GM12872 (cell line): Measurements from ENCODE around the gene UXT.

Experiments used
- CTCF ChIP-seq: IDR thresholded peaks from 3 replicates; pipeline ENCODE4 v1.5.1; 2011; ENCODE audit warnings: low read depth, mild to moderate bottlenecking, low read length, moderate library complexity; ENCODE audit not compliant: insufficient read depth

The UXT gene

DNA sequence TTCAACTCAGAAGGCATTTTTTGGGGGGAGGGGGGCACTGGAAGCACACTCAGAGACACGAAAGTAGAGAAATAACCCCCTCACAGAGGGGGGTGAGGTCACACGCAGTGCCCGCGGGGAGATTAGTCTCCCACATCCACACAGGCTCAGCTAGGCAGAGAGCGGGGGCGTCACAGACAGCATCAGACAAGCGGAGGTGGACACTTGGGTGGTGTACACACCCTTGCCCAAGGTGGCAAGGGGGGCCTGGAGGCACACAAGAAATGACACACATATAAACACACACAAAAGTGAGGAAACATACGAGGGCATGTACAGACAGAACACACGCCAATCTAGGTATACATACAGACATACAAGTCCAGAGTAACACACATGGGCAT, 38.7 kb downstream of the UXT start:
- no peak for TF ChIP-seq CTCF

GRCh38 chrX:47619486-47620302, 39.3 kb downstream of the UXT start, which contains the start of gene SYN1:
TSS of gene SYN1 (minus strand) at chrX:47619857. CDS start at chrX:47619728, 129 bp downstream.
- no peak; the same call in 2 of the 3 replicates for TF ChIP-seq CTCF

- no peak for TF ChIP-seq CTCF
These were observed 40.0 kb downstream of the UXT start for GRCh38 chrX:47618923-47619485.

DNA sequence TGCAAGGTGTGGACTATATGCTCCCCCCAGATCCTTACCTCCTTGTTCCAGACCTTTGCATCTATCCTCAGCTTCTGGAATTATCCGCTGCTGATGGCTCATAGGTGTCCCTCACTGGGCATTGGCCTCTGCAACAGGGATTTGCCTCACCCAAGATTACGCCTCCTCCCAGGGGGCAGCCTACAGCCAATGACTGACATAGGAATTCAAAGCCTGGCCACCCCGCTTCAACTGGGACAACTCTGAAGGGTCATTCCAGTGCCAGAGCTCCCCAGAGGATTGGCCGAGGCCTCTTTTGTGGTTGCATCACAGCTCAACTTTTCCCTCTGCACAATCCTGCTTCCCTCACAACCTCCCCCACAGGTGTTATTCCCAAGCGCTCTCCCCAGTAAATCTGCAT, 44.4 kb downstream of the UXT start:
- no peak for TF ChIP-seq CTCF

GRCh38 chrX:47613082-47613481, 45.9 kb downstream of the UXT start:
- TF ChIP-seq CTCF: no peak

GRCh38 chrX:47612418-47612817, 46.6 kb downstream of the UXT start:
- TF ChIP-seq CTCF: no peak

DNA sequence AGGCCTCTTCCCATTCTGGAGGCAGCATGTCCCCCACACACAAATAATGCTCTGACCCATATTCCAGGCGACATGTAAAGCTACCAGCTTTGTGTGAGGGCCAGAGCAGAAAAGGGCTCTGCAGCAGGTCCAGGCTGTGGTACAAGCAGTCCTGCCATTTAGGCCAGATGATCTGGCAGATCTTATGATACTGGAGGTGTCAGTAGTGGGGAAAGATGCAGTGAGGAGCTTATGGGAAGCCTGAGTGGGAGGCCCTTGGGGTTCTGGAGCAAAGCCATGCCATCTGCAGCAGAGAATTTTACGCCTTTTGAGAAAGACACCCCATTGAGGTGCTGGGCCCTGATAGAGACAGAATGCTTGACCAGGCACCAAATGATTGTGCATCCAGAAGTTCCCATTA, 47.1 kb downstream of the UXT start:
- no peak for TF ChIP-seq CTCF
